Measurements from ENCODE around the gene COG3.

COG3 gene

GRCh38 chr13:45506811-45507210 is 42.1 kb downstream of the COG3 start:
- no peak for DNase-seq (ENCODE audit: low read depth)

DNA sequence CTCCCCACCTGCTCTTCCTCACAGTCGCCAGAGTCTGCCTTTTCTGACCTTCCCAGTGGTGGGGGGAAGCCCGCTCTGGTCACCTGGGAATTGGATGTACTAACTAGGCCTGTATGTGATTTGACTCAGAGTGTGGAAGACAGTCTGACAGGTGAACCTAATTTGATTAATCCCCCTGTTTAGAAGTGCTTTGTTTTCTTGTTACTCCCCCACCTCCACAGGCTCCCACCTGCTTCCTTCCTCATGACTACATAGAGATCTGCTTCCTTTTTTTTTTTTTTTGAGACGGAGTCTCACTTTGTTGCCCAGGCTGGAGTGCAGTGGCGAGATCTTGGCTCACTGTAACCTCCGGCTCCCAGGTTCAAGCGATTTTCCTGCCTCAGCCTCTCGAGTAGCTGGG is 44.0 kb downstream of the COG3 start:
- no peak for DNase-seq (ENCODE audit: low read depth)

DNA sequence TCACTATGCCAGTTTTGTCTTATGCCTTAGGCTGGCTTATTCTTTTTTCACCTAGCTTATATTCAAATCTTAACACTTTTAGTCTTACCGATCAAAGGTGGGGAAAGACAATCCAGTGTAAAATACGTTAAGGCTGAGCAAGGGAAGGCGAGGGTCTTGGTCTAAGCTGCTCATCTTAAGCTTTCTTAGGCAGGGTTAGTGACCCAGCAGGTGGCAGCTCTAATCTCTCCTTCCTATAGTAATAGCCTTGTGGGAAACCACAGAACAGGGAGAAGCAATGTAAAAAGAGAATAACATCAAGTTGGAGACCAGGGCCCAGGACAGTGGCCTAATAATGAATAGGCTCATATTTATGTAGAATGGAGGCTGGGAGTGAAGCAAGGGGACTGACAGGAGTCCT is 45.9 kb downstream of the COG3 start:
- DNase-seq (ENCODE audit: low read depth), result no peak

DNA sequence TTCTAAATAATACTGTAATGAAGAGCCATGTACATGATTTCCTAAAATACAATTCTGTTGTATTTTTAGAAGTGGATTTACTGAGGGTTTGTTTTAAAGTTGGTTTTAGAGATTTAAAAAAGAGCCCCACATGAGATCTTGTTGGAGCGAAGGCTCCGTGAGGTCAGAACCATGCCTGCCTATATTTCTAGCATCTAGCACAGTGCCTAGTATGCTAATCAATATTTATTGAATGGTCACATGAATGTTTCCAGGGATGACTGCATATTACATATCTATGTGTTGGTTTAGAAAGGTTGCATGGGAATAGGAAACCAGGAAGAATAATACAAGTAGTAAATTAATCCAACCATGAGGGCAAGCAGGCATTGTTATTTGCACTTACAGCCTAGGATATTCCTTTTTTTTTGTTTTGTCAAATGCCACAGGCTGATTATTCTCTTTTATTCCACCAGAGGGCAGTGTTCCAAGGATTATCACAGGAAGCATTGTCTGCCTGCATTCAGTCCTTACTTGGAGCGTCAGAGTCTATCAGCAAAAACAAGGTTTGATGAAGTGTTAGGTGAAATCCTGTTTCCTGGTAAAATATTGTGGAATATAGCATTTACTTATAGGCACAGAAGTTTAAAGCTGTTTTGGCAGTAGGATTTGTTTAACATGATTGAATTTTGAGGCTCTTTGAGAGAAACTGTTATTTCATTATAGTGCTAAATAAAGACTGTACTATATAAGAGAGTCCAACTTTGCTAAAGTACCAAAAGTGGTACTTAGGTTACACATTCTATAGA is 46.8 kb downstream of the COG3 start:
- no peak for DNase-seq (ENCODE audit: low read depth)

GRCh38 chr13:45512098-45512496 is 47.4 kb downstream of the COG3 start:
- no peak for DNase-seq (ENCODE audit: low read depth)

GRCh38 chr13:45516757-45517156 is 52.0 kb downstream of the COG3 start:
- DNase-seq (ENCODE audit: low read depth), result no peak

- DNase-seq (ENCODE audit: low read depth), result no peak
Measured at GRCh38 chr13:45518525-45519245, 53.9 kb downstream of the COG3 start.

- no peak for DNase-seq (ENCODE audit: low read depth)
Measured at GRCh38 chr13:45519493-45519892, 54.8 kb downstream of the COG3 start.

GRCh38 chr13:45521297-45521696 is 56.6 kb downstream of the COG3 start:
- DNase-seq (ENCODE audit: low read depth), result no peak

GRCh38 chr13:45522571-45522970 is 57.8 kb downstream of the COG3 start:
- DNase-seq (ENCODE audit: low read depth), result no peak

DNA sequence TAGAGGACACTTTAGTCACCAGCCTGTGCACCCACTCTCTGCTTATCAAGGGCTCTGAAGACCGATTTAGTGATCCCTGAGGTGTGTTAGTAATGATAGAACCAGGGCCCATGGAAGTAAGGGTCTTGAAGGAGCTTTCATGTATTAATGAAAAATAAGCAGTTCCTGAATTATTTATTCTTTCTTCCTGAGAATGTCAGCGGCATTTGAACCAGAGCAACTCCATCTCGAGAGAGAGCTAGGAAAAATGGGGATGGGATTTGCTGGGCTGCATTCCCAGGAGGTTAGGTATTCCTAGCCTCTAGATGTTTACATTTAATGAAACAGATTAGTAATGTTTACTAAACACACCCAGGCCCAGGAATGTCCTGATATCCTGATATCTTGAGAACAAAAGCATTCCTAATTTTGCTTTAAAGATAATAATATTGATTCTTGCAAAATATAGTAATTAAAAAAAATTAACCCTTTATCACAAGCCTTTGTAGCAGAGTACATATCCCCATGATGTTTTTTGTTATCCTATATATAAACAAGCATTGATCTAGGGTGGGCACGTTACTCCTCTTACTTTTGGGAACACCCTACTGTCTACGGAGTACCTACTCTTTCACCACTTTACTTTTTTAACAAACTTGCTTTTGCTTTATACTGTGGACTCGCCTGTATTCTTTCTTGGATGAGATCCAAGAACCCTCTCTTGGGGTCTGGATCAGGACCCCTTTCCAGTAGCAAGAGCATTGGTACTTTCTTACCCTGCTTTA is 63.1 kb downstream of the COG3 start:
- no peak for DNase-seq (ENCODE audit: low read depth)

- DNase-seq (ENCODE audit: low read depth), result no peak
Measured at GRCh38 chr13:45529758-45530157, 65.0 kb downstream of the COG3 start.

GRCh38 chr13:45534604-45535003 is 69.9 kb downstream of the COG3 start:
- no peak for DNase-seq (ENCODE audit: low read depth)

DNA sequence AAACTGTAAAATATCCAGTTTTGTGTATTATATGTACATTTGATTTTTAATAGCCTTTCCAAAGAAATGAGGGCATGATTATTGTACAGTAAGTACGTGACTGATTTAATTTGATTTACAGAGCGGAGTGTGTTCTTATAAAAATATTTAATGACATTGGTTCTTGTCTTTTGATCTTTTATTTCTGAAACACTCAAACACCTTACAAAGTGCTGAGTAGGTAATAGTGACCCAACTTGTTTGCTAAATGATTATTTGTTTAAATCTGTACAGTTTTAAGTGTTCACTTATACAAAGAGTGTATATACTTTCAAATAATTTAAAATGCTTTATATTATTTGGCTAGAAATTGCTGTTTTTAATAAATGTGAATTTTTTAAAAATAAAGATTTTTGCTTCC is 71.5 kb downstream of the COG3 start:
- DNase-seq (ENCODE audit: low read depth), result no peak

- no peak for DNase-seq (ENCODE audit: low read depth)
Measured at GRCh38 chr13:45537516-45537915, 72.8 kb downstream of the COG3 start.

DNA sequence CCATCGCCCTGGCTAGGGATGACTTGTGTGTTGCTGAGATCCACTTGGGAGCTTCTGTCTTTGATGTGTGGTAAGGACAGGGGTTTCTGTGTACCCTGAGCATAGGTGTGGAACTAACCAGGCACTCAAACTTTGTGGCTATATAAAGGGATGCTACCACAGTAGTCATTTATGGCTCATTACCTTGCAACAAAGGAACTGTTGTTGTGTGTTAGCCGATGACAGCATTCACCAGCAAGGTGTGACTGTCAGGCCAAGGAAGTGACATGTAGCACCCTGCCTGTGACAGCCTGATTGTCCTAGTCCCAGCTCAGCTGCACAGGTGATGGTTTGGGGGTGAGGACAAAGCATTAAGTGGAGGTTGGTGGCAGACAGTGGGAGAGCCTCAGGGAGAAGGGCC is 73.6 kb downstream of the COG3 start:
- DNase-seq (ENCODE audit: low read depth), result no peak

GRCh38 chr13:45540195-45540594 is 75.5 kb downstream of the COG3 start:
- no peak for DNase-seq (ENCODE audit: low read depth)

- DNase-seq (ENCODE audit: low read depth), result no peak
Measured at GRCh38 chr13:45540864-45541263, 76.1 kb downstream of the COG3 start.

DNA sequence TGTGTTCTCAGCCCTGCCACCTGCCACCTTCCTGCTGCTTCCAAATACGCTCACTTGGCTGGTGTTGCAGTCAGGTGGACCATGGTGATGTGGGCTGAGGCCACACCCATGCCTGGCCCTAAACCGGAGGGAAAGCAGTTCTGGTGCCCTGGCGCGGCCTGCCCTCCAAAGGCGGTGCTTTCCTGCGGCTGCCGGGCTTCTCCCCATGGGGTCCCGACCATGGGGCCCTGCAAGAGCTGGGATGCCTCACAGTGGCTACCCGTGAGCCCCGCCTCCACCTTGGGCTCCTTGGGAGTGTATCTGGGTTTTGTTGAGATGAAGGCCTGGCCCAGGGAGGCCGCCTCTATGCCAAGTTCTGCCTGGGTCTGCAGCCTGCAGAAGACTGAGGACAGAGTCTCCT is 77.1 kb downstream of the COG3 start:
- DNase-seq (ENCODE audit: low read depth), result no peak

DNA sequence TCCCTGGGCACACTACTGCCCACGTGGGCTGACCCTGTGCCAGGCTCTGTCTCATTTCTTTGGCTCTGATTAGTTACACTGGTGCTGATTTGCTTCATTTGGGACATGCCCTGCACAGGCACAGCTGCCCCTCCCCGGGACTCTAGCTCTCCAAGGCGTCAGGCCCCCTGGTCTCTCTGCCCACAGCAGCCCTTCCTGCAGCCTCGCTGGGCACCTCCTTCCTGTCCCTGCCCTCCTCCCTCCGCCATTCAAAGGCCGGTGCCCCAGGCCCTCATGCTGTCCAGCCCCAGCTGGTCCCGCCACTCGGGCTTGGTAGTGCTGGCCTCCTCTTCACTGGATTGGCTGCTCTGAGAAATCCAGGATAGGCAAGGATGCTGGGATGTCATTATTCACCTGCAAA is 77.7 kb downstream of the COG3 start:
- DNase-seq (ENCODE audit: low read depth), result no peak

DNA sequence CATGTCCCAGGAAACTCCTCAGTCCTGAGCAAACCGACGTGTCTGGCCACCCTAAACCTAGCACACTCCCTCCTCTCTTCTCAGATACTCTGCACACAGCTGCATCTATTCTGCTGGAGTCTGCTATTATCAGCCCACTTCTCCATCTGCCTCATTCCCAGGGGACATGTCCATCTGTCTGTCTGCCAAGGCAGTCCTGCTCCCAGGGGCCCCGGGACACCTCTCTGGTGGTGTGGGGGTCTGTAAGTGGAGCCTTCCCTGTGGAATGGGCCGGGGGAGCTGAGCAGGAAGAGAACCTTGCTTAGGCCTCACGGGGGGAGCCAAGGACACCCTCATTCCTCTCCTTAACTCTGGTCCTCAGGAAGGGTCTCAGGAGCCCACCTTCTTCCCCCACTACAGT is 78.1 kb downstream of the COG3 start:
- DNase-seq (ENCODE audit: low read depth), result no peak

DNA sequence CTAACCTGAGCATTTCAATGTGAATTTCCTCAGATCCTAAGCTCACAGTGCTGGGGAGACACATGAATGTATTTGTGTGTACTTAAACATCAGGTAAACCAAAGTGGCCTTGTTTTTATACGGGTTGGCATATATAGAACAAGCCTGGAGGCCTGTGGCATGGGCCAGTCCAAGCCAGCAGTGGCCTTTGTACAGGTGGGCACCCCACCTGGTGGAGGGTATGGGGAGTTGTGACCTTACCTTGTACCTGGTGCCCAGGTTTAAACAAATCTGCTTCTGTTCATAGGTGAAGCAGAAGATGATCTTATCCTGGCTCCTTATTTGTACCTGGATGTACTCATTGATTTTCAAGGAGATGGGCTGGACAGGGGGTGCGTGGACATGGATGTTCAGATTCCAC is 79.8 kb downstream of the COG3 start:
- DNase-seq (ENCODE audit: low read depth), result no peak

All from stimulated activated CD8-positive, alpha-beta memory T cell treated with anti-CD3 and anti-CD28 coated beads, Interleukin-15, amount 100 ng/mL, for 24 hours (primary cell).